Measurements from ENCODE around the gene RTL5. TPM values are rescaled to one million over a fixed set of nuclear protein-coding genes. Genes with fewer than 3 reads are reported as not detected.

Gene RTL5
- total and polyA plus RNA-seq, 10 of the 15 experiments (the other 5 are each of a cell fraction or from before 2014, with no cell fraction given), result under 0.01 to 0.10 (median 0.03) TPM; not detected in 5

- peaks cover 0 to 2% of the 10 kb centered on the region in 2 experiments; a peak in 1 of 4 replicates for H3K27me3 ChIP-seq (replicated peaks in 1 of 2; ENCODE audit: control insufficient read depth in 2 of 2, insufficient read depth in 2 of 2, low read length in 1 of 2)
- WGBS (ENCODE audit: insufficient coverage, insufficient replicate concordance, low lambda C conversion rate, missing lambda C conversion rate), result 52% methylated on average over 2 of the region's 2 CpGs
- SMC1A ChIA-PET (ENCODE audit: uncharacterized antibody, unreplicated experiment), result no interaction called here
- H3K79me2 ChIP-seq (ENCODE audit: control insufficient read depth, insufficient read depth, low read length), result no peaks in the 10 kb centered on the region
- no peak overlapping the region for H3K4me2 ChIP-seq (ENCODE audit: control insufficient read depth, insufficient read depth)
- ATAC-seq, result no peak
- intact Hi-C loops (cut with micrococcal nuclease; ENCODE audit: unreplicated experiment) (no loop called here), in situ Hi-C loops (cut with MboI) (no loop called here)
- no peaks in the 10 kb centered on the region for H3K4me1 ChIP-seq (ENCODE audit: control insufficient read depth, insufficient read depth, low read length)
- H3K9ac ChIP-seq (ENCODE audit: control insufficient read depth, insufficient read depth, low read length), result no peak overlapping the region
- no peak overlapping the region for H2AFZ ChIP-seq (ENCODE audit: control insufficient read depth, low read depth, low read length)
- CTCF ChIA-PET, result no interaction called here
- POLR2A ChIA-PET, result no interaction called here
- no TSS peak for BruUV-seq (replicated peaks)
- TF ChIP-seq, protein P1, sequence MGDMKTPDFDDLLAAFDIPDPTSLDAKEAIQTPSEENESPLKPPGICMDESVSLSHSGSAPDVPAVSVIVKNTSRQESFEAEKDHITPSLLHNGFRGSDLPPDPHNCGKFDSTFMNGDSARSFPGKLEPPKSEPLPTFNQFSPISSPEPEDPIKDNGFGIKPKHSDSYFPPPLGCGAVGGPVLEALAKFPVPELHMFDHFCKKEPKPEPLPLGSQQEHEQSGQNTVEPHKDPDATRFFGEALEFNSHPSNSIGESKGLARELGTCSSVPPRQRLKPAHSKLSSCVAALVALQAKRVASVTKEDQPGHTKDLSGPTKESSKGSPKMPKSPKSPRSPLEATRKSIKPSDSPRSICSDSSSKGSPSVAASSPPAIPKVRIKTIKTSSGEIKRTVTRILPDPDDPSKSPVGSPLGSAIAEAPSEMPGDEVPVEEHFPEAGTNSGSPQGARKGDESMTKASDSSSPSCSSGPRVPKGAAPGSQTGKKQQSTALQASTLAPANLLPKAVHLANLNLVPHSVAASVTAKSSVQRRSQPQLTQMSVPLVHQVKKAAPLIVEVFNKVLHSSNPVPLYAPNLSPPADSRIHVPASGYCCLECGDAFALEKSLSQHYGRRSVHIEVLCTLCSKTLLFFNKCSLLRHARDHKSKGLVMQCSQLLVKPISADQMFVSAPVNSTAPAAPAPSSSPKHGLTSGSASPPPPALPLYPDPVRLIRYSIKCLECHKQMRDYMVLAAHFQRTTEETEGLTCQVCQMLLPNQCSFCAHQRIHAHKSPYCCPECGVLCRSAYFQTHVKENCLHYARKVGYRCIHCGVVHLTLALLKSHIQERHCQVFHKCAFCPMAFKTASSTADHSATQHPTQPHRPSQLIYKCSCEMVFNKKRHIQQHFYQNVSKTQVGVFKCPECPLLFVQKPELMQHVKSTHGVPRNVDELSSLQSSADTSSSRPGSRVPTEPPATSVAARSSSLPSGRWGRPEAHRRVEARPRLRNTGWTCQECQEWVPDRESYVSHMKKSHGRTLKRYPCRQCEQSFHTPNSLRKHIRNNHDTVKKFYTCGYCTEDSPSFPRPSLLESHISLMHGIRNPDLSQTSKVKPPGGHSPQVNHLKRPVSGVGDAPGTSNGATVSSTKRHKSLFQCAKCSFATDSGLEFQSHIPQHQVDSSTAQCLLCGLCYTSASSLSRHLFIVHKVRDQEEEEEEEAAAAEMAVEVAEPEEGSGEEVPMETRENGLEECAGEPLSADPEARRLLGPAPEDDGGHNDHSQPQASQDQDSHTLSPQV (IDR thresholded peaks at IDR 0.05), result no peak
- TF ChIP-seq STAT1 (conservative IDR thresholded peaks at IDR 0.05) (no peak), ZBED1 (IDR thresholded peaks at IDR 0.05; ENCODE audit: borderline replicate concordance) (no peak), BHLHE40 (IDR thresholded peaks at IDR 0.05; ENCODE audit: borderline replicate concordance in 1 of 2, low read depth in 2 of 2, low read length in 1 of 2) (no peak), FOXM1 (IDR thresholded peaks at IDR 0.05; ENCODE audit: low read depth, low read length) (no peak), FOS (IDR thresholded peaks at IDR 0.05; ENCODE audit: borderline replicate concordance, extremely low read depth, insufficient read length) (no peak), CREB1 (IDR thresholded peaks at IDR 0.05; ENCODE audit: low read depth) (no peak)
- RAD21 ChIA-PET (ENCODE audit: unreplicated experiment), result no interaction called here
- no peak overlapping the region for H3K27ac ChIP-seq (ENCODE audit: control insufficient read depth, insufficient read depth)
- H4K20me1 ChIP-seq (ENCODE audit: control insufficient read depth, insufficient read depth), result no peaks in the 10 kb centered on the region
- no peaks in the 10 kb centered on the region for H3K9me3 ChIP-seq (replicated peaks; ENCODE audit: control insufficient read depth, insufficient read depth, low read length)
- FAIRE-seq, result no peak
- no peak for DNase-seq (ENCODE audit: low read depth, low spot score)
- H3K4me3 ChIP-seq, result no peak overlapping the region
- H3K36me3 ChIP-seq (ENCODE audit: control insufficient read depth in 2 of 2, insufficient read depth in 2 of 2, low read length in 1 of 2), result no peaks in the 10 kb centered on the region
Measured at GRCh38 chrX:72083291-72083690, 48.4 kb downstream of the RTL5 start.

All from GM12878 (cell line).